HepG2 (cell line): ENCODE data around the gene LUZP2.

Source experiments
- CEBPG ChIP-seq: IDR thresholded peaks from 2 replicates; pipeline ENCODE4 v1.6.1; 2016
- EZH2 ChIP-seq: conservative IDR thresholded peaks from 2 replicates; pipeline ENCODE4 v1.6.1; 2012; ENCODE audit warnings: mild to moderate bottlenecking, low read depth, low read length, moderate library complexity
- TARDBP ChIP-seq: sonication (generic); formaldehyde crosslinking; IDR thresholded peaks from 2 replicates; pipeline ENCODE4 v1.8.0; 2022; ENCODE audit warnings: mild to moderate bottlenecking, missing genetic modification reagents
- ZNF737 ChIP-seq: sonication (generic); formaldehyde crosslinking; IDR thresholded peaks from 2 replicates; pipeline ENCODE4 v1.5.0; 2020; ENCODE audit warnings: missing genetic modification reagents, mild to moderate bottlenecking, borderline replicate concordance

DNA sequence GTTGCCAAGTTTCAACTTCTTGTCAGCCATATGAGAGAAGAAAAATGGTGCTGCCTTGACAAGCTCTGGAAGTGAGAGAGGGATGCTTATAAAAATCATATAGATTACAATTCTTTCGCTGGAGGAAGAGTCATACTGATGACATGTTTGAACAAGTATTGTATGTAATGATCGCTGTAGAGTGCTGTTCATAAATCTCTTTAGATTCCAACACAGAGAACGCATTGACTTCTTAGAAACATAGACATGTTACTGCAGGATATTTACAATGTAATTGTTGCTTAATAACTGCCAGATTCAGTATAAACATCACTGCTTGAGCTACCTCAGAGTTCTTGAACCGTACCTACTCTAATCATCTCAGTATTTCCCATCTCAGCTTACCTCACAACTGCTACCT lies 571.6 kb downstream of the LUZP2 start:
- TF ChIP-seq EZH2 (no peak), CEBPG (CRISPR knock-in tag) (no peak), TARDBP (CRISPR knock-in tag) (no peak), ZNF737 (CRISPR knock-in tag) (no peak)
